Measurements from ENCODE around the gene MAP2K7.

Gene MAP2K7

GRCh38 chr19:7867092-7867844 lies 36.4 kb upstream of the MAP2K7 start:
- no peak for DNase-seq

- DNase-seq: no peak
These were observed 35.4 kb upstream of the MAP2K7 start for GRCh38 chr19:7868326-7868670.

- peak; percentile 87 for DNase-seq
These were observed 34.8 kb upstream of the MAP2K7 start for GRCh38 chr19:7868671-7869452.

- DNase-seq: peak; percentile 88
These were observed 34.2 kb upstream of the MAP2K7 start for GRCh38 chr19:7869453-7869909.

GRCh38 chr19:7869910-7870511 lies 33.7 kb upstream of the MAP2K7 start:
- DNase-seq: peak; percentile 75

- DNase-seq: peak; percentile 82
These were observed 32.9 kb upstream of the MAP2K7 start for GRCh38 chr19:7870571-7871436.

GRCh38 chr19:7871437-7872305 lies 32.0 kb upstream of the MAP2K7 start:
- DNase-seq: peak; percentile 95

GRCh38 chr19:7872306-7873204 lies 31.1 kb upstream of the MAP2K7 start:
- no peak for DNase-seq

GRCh38 chr19:7873304-7874075 lies 30.2 kb upstream of the MAP2K7 start:
- no peak for DNase-seq

GRCh38 chr19:7874076-7874896 lies 29.4 kb upstream of the MAP2K7 start, which contains the start of gene PRR36:
Gene PRR36, minus strand, starts transcription at chr19:7874390. Its CDS starts 701 bp downstream, at chr19:7873689.
- no peak for DNase-seq

GRCh38 chr19:7874897-7875273 lies 28.8 kb upstream of the MAP2K7 start:
- DNase-seq: no peak

- DNase-seq: no peak
These were observed 26.3 kb upstream of the MAP2K7 start for GRCh38 chr19:7877249-7877836.

GRCh38 chr19:7879111-7879807 lies 24.4 kb upstream of the MAP2K7 start:
- no peak for DNase-seq

- no peak for DNase-seq
These were observed 23.8 kb upstream of the MAP2K7 start for GRCh38 chr19:7879836-7880235.

- no peak for DNase-seq
These were observed 21.8 kb upstream of the MAP2K7 start for GRCh38 chr19:7881910-7882309.

GRCh38 chr19:7883105-7883504 lies 20.6 kb upstream of the MAP2K7 start:
- no peak for DNase-seq

GRCh38 chr19:7883796-7884570 lies 19.7 kb upstream of the MAP2K7 start:
- no peak for DNase-seq
